ENCODE results near the gene RALY. TPM values are rescaled to one million over a fixed set of nuclear protein-coding genes. Genes with fewer than 3 reads are reported as not detected.
A peak's percentile ranks its signal among the peaks of the same experiment; 100 is the strongest.
"Not testable (repeated sequence)": the region's sequence is repeated elsewhere in the genome, so short reads cannot be mapped to it uniquely, and the experiment has no call there.

RALY gene
- total RNA-seq, 2 experiments from 2014 or later = 137 to 139 TPM

DNA sequence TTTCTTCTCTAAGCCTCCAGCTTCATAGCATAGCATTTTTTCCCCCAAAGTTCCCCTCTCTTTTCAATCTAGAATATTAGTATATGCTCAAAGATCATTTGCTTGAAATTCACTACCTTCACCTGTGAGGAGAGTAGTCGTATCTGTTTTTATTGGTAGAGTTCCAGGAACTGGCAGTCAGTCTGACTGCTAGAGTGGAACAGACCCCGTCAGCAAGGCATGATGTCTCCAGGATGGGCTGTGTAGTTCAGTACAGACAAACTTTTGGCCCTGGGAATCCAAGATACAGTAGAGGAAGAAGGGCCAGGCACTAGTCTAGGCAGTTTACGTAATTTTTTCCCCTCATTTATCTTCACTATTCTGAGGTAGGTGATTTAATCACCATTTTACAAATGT lies 29.1 kb downstream of the RALY start:
- Mint-ChIP-seq H3K27me3 (ENCODE audit: low read depth) (no peaks in the 10 kb centered on the region), H3K9me3 (no peaks in the 10 kb centered on the region), H3K27ac (no peak overlapping the region), H3K36me3 (ENCODE audit: low read depth) (no peaks in the 10 kb centered on the region), H3K4me3 (no peak overlapping the region), H3K4me1 (ENCODE audit: low read depth) (peaks cover 70% of the 10 kb centered on the region)
- DNase-seq = no peak
- CTCF ChIA-PET = interaction anchor here (1.3 to 1.9 kb wide), 6 partner anchors 11 to 108 kb away, joined by 3 to 7 read pairs (median 6); partner anchors contain the start of gene RALY
- intact Hi-C loops (cut with micrococcal nuclease) = loop anchor here (1.0 to 5.0 kb wide), 3 partner anchors 30 to 90 kb away; partner anchors contain the start of gene RALY

GRCh38 chr20:34023937-34024722 lies 30.4 kb downstream of the RALY start:
- Mint-ChIP-seq H3K27ac (no peak overlapping the region), H3K4me1 (ENCODE audit: low read depth) (peaks cover 73% of the 10 kb centered on the region)

GRCh38 chr20:34024723-34025351 lies 31.1 kb downstream of the RALY start:
- intact Hi-C loops (cut with micrococcal nuclease) = loop anchor here (5.0 kb wide), 1 partner anchor 78 kb away; no protein-coding TSS in a partner anchor
- no peak for DNase-seq
- CTCF ChIA-PET = interaction anchor here (0.6 to 1.6 kb wide), 3 partner anchors 24 to 80 kb away, joined by 3 read pairs; no protein-coding TSS in a partner anchor
- Mint-ChIP-seq H3K4me3 (no peak overlapping the region), H3K36me3 (ENCODE audit: low read depth) (no peaks in the 10 kb centered on the region), H3K4me1 (ENCODE audit: low read depth) (peaks cover 71% of the 10 kb centered on the region), H3K9me3 (no peaks in the 10 kb centered on the region), H3K27ac (no peak overlapping the region), H3K27me3 (ENCODE audit: low read depth) (no peaks in the 10 kb centered on the region)

More at GRCh38 chr20:34023937-34024722, 30.4 kb downstream of the RALY start:
- Mint-ChIP-seq H3K36me3 (ENCODE audit: low read depth) (no peaks in the 10 kb centered on the region), H3K9me3 (no peaks in the 10 kb centered on the region), H3K4me3 (no peak overlapping the region), H3K27me3 (ENCODE audit: low read depth) (no peaks in the 10 kb centered on the region)
- DNase-seq = no peak
- CTCF ChIA-PET = interaction anchor here (0.7 to 0.9 kb wide), 2 partner anchors 79 to 111 kb away, joined by 3 read pairs; no protein-coding TSS in a partner anchor
- intact Hi-C loops (cut with micrococcal nuclease) = loop anchor here (2.0 to 5.0 kb wide), 2 partner anchors 77 to 91 kb away; no protein-coding TSS in a partner anchor

DNA sequence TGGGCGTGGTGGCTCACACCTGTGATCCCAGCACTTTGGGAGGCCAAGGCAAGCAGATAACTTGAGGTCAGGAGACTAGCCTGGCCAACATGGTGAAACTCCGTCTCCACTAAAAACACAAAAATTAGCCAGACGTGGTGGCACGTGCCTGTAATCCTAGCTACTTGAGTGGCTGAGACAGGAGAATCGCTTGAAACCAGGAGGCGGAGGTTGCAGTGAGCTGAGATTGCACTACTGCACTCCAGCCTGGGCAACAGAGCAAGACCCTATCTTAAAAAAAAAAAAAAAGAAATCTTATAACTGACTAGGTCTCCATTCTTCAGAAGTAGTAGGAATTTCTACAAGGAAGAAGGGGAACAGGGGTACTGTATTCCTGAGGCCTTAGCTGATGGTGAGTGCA lies 34.3 kb downstream of the RALY start:
- intact Hi-C loops (cut with micrococcal nuclease); DNase-seq; H3K36me3 Mint-ChIP-seq (ENCODE audit: low read depth); H3K27me3 Mint-ChIP-seq (ENCODE audit: low read depth); H3K27ac Mint-ChIP-seq; H3K4me3 Mint-ChIP-seq; H3K9me3 Mint-ChIP-seq: not testable (repeated sequence)
- peaks cover 55% of the 10 kb centered on the region for H3K4me1 Mint-ChIP-seq (ENCODE audit: low read depth)
- CTCF ChIA-PET = interaction anchor here (1.3 kb wide), 1 partner anchor 11 kb away, joined by 5 read pairs; no protein-coding TSS in a partner anchor

DNA sequence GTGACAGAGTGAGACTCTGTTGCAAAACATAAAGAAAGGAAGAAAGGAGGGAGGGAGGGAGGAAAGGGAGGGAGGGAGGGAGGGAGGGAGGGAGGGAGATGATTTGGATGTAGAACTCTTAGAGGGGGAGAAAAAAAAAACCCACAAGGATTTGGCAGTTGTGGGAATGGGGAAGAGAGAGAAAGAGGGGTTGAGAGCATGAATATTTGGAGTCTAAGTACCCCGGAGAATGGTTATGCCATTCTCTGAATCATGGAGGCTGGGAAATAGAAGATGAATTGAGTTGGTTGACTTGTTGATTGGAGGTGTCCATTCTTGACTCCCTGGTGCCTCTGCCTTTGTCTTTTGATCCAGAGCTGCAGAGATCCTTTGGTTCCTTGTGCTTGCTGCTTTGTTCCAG lies 35.7 kb downstream of the RALY start:
- no peak overlapping the region for H3K4me3 Mint-ChIP-seq
- H3K36me3 Mint-ChIP-seq (ENCODE audit: low read depth) = peaks cover 11% of the 10 kb centered on the region
- H3K9me3 Mint-ChIP-seq = no peaks in the 10 kb centered on the region
- no peaks in the 10 kb centered on the region for H3K27me3 Mint-ChIP-seq (ENCODE audit: low read depth)
- H3K27ac Mint-ChIP-seq = no peak overlapping the region
- intact Hi-C loops (cut with micrococcal nuclease) = no loop called here
- CTCF ChIA-PET = no interaction called here
- H3K4me1 Mint-ChIP-seq (ENCODE audit: low read depth) = peaks cover 49% of the 10 kb centered on the region
- DNase-seq = no peak

GRCh38 chr20:34030456-34030855 lies 36.7 kb downstream of the RALY start:
- Mint-ChIP-seq H3K36me3 (ENCODE audit: low read depth) (peaks cover 14% of the 10 kb centered on the region), H3K9me3 (no peaks in the 10 kb centered on the region), H3K4me3 (no peak overlapping the region), H3K27me3 (ENCODE audit: low read depth) (no peaks in the 10 kb centered on the region), H3K4me1 (ENCODE audit: low read depth) (peaks cover 45% of the 10 kb centered on the region), H3K27ac (no peak overlapping the region)
- intact Hi-C loops (cut with micrococcal nuclease) = no loop called here
- DNase-seq = no peak
- CTCF ChIA-PET = no interaction called here

GRCh38 chr20:34033903-34034302 lies 40.2 kb downstream of the RALY start:
- CTCF ChIA-PET = no interaction called here
- intact Hi-C loops (cut with micrococcal nuclease) = no loop called here
- no peak overlapping the region for H3K27ac Mint-ChIP-seq
- no peaks in the 10 kb centered on the region for H3K9me3 Mint-ChIP-seq
- H3K4me3 Mint-ChIP-seq = no peak overlapping the region
- peaks cover 54% of the 10 kb centered on the region for H3K4me1 Mint-ChIP-seq (ENCODE audit: low read depth)
- no peak for DNase-seq
- no peaks in the 10 kb centered on the region for H3K27me3 Mint-ChIP-seq (ENCODE audit: low read depth)
- H3K36me3 Mint-ChIP-seq (ENCODE audit: low read depth) = peaks cover 18% of the 10 kb centered on the region

DNA sequence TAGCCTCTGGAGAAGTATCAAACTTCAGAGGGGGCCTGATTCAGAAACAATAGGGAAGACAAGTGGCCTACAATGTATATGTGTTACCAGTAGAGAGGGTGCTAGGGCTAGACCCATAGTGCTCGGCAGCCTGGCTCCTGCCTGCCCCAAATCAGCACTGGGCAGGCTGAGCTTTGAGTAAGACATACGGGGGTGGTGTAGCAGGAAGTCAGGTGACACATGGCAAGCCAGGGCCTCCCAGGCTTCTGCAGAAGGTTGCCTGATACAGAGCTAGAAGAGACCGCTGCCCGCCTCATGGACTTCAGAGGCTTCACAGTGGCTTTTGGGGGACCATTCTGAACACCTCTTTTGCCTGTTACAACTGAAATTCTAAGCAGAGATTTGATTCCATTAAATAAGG lies 43.4 kb downstream of the RALY start:
- Mint-ChIP-seq H3K36me3 (ENCODE audit: low read depth) (peaks cover 13% of the 10 kb centered on the region), H3K27ac (no peak overlapping the region), H3K4me3 (peak overlapping the region; percentile 22), H3K27me3 (ENCODE audit: low read depth) (no peaks in the 10 kb centered on the region), H3K9me3 (no peaks in the 10 kb centered on the region), H3K4me1 (ENCODE audit: low read depth) (peaks cover 68% of the 10 kb centered on the region)
- DNase-seq = peak; percentile 81
- intact Hi-C loops (cut with micrococcal nuclease) = loop anchor here (2.0 kb wide), 1 partner anchor 44 kb away; the partner anchor contains the start of gene RALY
- CTCF ChIA-PET = interaction anchor here (0.6 to 1.2 kb wide), 2 partner anchors 33 to 121 kb away, joined by 3 read pairs; no protein-coding TSS in a partner anchor

GRCh38 chr20:34037767-34038166 lies 44.1 kb downstream of the RALY start:
- H3K27me3 Mint-ChIP-seq (ENCODE audit: low read depth) = no peaks in the 10 kb centered on the region
- H3K36me3 Mint-ChIP-seq (ENCODE audit: low read depth) = peaks cover 11% of the 10 kb centered on the region
- H3K27ac Mint-ChIP-seq = no peak overlapping the region
- intact Hi-C loops (cut with micrococcal nuclease) = loop anchor here (2.0 kb wide), 1 partner anchor 45 kb away; the partner anchor contains the start of gene RALY
- no peak overlapping the region for H3K4me3 Mint-ChIP-seq
- no peak for DNase-seq
- CTCF ChIA-PET = interaction anchor here (0.6 to 1.2 kb wide), 3 partner anchors 16 to 121 kb away, joined by 3 read pairs; no protein-coding TSS in a partner anchor
- no peaks in the 10 kb centered on the region for H3K9me3 Mint-ChIP-seq
- peaks cover 71% of the 10 kb centered on the region for H3K4me1 Mint-ChIP-seq (ENCODE audit: low read depth)

- CTCF ChIA-PET = no interaction called here
- no peak for DNase-seq
- Mint-ChIP-seq H3K9me3 (no peaks in the 10 kb centered on the region), H3K4me1 (ENCODE audit: low read depth) (peaks cover 76% of the 10 kb centered on the region), H3K27ac (no peak overlapping the region), H3K27me3 (ENCODE audit: low read depth) (no peaks in the 10 kb centered on the region), H3K4me3 (no peak overlapping the region), H3K36me3 (ENCODE audit: low read depth) (peaks cover 4% of the 10 kb centered on the region)
- intact Hi-C loops (cut with micrococcal nuclease) = no loop called here
These were observed 46.7 kb downstream of the RALY start for GRCh38 chr20:34040300-34040995.

DNA sequence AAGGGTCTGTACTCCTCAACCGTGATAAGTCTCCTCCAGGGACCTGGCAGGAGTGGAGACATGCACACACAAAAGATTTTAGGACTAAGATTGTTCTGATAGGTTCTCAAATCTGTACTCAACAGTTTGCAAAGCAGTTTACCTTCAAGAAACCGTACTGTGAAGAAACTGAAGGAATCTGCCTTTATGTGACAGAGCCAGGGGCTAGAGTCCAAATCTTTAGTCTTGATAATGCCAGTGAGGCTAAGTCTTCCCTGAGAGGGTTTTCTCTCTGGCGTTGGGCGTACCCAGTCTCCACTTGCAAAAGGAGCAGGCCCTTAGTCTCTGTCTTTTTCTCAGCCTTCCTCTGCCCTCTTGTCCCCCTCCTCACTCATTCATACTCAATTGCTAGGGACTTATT lies 47.5 kb downstream of the RALY start:
- H3K36me3 Mint-ChIP-seq (ENCODE audit: low read depth) = peaks cover 3% of the 10 kb centered on the region
- CTCF ChIA-PET = no interaction called here

GRCh38 chr20:34042262-34042661 lies 48.6 kb downstream of the RALY start:
- H3K4me1 Mint-ChIP-seq (ENCODE audit: low read depth) = peaks cover 63% of the 10 kb centered on the region
- intact Hi-C loops (cut with micrococcal nuclease) = no loop called here

More for the DNA sequence above, 47.5 kb downstream of the RALY start:
- intact Hi-C loops (cut with micrococcal nuclease) = no loop called here
- Mint-ChIP-seq H3K4me1 (ENCODE audit: low read depth) (peaks cover 70% of the 10 kb centered on the region), H3K9me3 (no peaks in the 10 kb centered on the region), H3K27me3 (ENCODE audit: low read depth) (no peaks in the 10 kb centered on the region), H3K4me3 (no peak overlapping the region), H3K27ac (no peak overlapping the region)
- DNase-seq = no peak

More at GRCh38 chr20:34042262-34042661, 48.6 kb downstream of the RALY start:
- Mint-ChIP-seq H3K9me3 (no peaks in the 10 kb centered on the region), H3K27ac (no peak overlapping the region), H3K36me3 (ENCODE audit: low read depth) (peaks cover 2% of the 10 kb centered on the region), H3K27me3 (ENCODE audit: low read depth) (no peaks in the 10 kb centered on the region), H3K4me3 (no peak overlapping the region)
- DNase-seq = peak; percentile 29
- CTCF ChIA-PET = interaction anchor here (0.5 to 1.4 kb wide), 2 partner anchors 11 to 206 kb away, joined by 3 to 4 read pairs; no protein-coding TSS in a partner anchor

Measured in activated naive CD4-positive, alpha-beta T cell treated with anti-CD3 and anti-CD28 coated beads for 36 hours (primary cell).